Dendritic cell treated with granulocyte-macrophage colony-stimulating factor and Interleukin-4, amounts not matched to agents 40 ng/mL and 50 ng/mL, for 4 days (primary cell): ENCODE data around the gene TOMM34.

Experiments used
- H3K27ac Mint-ChIP-seq: one replicate; pipeline ENCODE4 v1.8.0; 2022; ENCODE audit warnings: mild to moderate bottlenecking, mixed read lengths
- H3K27me3 Mint-ChIP-seq: one replicate; pipeline ENCODE4 v1.8.0; 2022; ENCODE audit warnings: mild to moderate bottlenecking, mixed read lengths
- H3K36me3 Mint-ChIP-seq: one replicate; pipeline ENCODE4 v1.8.0; 2022; ENCODE audit warnings: low read depth, mixed read lengths
- H3K4me1 Mint-ChIP-seq: one replicate; pipeline ENCODE4 v1.8.0; 2022; ENCODE audit warnings: low read depth, mixed read lengths
- H3K4me3 Mint-ChIP-seq: one replicate; pipeline ENCODE4 v1.8.0; 2022; ENCODE audit warnings: mild to moderate bottlenecking, moderate library complexity, mixed read lengths
- H3K9me3 Mint-ChIP-seq: one replicate; pipeline ENCODE4 v1.8.0; 2022; ENCODE audit warnings: mixed read lengths
- intact Hi-C: fragments of 100-400 bp; cut with micrococcal nuclease; formaldehyde crosslinking; loops from one replicate; pipeline ENCODE4 v1.15.0; 2022

TOMM34 gene

DNA sequence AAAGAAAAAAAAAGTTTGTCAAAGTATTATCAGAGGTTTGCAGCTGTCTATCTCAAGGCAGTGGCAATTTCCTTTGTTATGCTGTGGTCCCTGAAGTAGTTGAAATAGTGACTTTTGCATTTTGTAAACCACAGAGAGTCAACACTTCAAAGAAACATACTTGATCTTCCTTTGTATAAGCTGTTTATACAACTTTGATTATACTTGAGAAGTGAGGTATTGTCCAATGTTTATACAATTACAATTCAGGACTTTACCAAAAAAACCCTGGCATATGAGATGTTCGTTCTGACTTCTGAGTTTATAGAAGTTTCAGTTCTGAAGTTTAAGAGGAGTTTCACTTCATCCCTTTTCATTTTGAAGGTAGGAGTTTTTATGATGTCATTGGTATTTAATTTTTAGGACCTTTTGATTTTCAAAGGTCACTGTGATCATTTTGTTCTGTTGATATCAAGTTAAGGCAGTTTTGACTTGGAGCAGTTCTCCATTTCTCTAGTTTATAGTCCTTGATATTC is 10.1 kb upstream of the TOMM34 start:
- H3K36me3 Mint-ChIP-seq: peaks cover 53% of the 10 kb centered on the region
- peak overlapping the region; percentile 71 for H3K4me3 Mint-ChIP-seq
- no peaks in the 10 kb centered on the region for H3K9me3 Mint-ChIP-seq
- intact Hi-C loops: no loop called here
- peak overlapping the region; percentile 97 for H3K27ac Mint-ChIP-seq
- H3K27me3 Mint-ChIP-seq: no peaks in the 10 kb centered on the region
- H3K4me1 Mint-ChIP-seq: peaks cover 55% of the 10 kb centered on the region

DNA sequence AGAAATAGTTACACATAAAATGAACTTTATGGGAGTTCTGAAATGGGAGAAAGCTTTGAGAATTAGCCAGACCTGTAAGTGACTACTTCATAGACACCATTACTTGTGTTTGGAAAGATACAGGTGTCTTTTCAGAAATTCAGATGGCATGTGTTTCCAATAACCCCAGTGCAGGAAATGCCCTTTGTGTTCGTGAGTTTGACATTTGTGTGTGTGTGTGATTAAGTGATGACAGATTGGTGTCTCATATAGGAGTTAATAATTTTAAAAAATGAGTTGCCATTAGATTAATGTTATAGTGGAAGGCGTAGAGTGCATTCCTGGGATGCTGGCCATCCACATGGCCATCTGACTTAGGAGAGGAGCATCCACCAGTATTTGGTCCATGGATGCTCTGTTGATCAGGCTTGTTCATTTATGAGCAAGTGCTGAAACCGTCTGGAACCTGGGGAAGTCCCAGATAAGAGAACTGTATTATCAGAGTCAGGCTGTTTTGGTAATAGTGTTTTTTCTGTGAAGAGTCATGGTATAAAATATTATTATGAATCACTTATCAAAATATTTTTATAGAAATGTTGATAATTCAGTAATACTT is 9.2 kb upstream of the TOMM34 start:
- intact Hi-C loops: loop anchor here (5.0 kb wide), 1 partner anchor 82 kb away; the partner anchor contains the start of gene YWHAB

DNA sequence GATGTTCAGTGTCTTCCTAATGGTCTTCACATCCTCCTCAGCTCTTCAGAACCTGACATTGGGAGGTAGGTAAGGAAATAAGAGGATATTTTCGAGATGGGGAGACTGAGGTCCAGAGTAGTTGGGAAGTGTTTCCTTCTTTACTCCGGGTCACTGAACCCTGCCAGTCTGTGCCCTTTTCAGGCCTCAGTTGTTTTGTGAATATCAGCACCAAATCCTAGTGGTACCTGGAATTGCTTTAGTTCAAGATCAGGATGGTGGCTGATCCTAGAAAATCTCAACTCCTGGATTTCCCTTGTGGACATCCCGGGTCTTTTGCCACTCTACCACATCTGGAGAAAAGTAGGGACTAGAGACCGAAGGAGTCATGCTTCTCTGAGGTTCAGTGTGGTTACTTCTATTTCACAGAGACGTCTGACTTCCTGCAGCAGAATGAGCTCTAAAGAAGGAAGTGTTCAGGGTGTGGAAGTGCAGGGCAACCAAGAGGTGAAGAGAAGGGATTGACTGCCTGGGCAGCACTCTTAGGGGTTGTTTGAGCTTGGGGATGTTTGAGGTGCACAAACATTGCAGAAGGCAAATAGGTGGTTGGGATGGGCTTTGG is 7.1 kb upstream of the TOMM34 start:
- Mint-ChIP-seq H3K9me3 (no peaks in the 10 kb centered on the region), H3K27ac (peak overlapping the region; percentile 91), H3K4me1 (peaks cover 48% of the 10 kb centered on the region), H3K4me3 (peak overlapping the region; percentile 96), H3K27me3 (no peaks in the 10 kb centered on the region), H3K36me3 (peaks cover 25% of the 10 kb centered on the region)
- intact Hi-C loops: loop anchor here (5.0 kb wide), 1 partner anchor 80 kb away; the partner anchor contains the start of gene YWHAB

More for the DNA sequence above, 9.2 kb upstream of the TOMM34 start:
- H3K9me3 Mint-ChIP-seq: no peaks in the 10 kb centered on the region
- H3K4me1 Mint-ChIP-seq: peaks cover 57% of the 10 kb centered on the region
- no peak overlapping the region for H3K4me3 Mint-ChIP-seq
- peaks cover 44% of the 10 kb centered on the region for H3K36me3 Mint-ChIP-seq
- H3K27ac Mint-ChIP-seq: peak overlapping the region; percentile 91
- no peaks in the 10 kb centered on the region for H3K27me3 Mint-ChIP-seq

DNA sequence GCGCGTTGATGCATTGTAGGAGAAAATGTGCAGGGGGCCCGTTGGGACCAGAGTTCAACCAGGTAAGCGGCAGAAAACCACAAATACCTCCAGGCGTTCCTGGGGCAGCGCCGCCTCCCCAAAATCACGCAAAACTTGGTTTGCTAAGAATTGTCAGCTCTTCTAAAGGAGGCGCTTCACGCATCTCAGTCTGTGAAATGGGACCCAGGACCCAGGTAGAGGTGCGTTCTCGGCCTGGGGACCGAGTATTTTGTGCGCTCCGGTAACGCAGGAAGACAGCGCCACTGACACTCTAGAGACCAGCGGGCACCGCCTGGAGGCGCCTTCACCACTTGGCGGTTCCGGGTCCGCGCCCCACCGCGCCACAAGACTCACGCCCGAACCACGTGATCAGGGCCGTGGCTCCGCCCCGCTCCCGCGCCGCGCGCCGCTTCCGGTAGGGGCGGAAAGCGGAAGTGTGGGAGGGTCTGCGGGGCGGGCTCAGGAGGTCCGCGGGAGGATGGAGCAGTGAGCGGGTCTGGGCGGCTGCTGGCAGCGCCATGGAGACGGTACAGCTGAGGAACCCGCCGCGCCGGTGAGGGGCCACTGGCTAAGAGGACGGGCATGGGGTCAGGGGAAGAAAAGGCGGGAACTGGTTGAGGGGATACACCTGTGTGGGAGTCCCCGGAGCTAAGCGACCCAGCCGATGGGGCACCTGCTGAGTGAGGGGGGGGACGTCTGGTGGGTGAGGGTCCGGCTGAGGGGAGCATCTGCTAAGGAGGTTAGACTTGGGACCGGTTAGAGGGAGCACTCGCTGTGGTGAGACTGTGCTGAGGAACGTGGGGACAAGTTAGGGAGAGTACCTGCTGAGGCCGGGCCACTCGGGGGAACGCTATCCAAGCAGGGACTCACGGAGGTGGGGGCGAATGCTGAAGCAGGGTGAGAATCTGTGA is 6.1 kb upstream of the TOMM34 start, which contains the start of gene STK4:
Gene STK4 (plus strand): TSS at position 483 of the 932 bp plus-strand sequence. CDS start 57 bp downstream, at position 540.
- Mint-ChIP-seq H3K27ac (peak within 1 kb of the TSS; percentile 91), H3K4me1 (peaks cover 55% of the 10 kb centered on the region), H3K9me3 (no peaks in the 10 kb centered on the region), H3K27me3 (no peaks in the 10 kb centered on the region), H3K36me3 (peaks cover 25% of the 10 kb centered on the region), H3K4me3 (peak within 1 kb of the TSS; percentile 96)
- intact Hi-C loops: loop anchor here (5.0 kb wide), 1 partner anchor 79 kb away; the partner anchor contains the start of gene YWHAB

DNA sequence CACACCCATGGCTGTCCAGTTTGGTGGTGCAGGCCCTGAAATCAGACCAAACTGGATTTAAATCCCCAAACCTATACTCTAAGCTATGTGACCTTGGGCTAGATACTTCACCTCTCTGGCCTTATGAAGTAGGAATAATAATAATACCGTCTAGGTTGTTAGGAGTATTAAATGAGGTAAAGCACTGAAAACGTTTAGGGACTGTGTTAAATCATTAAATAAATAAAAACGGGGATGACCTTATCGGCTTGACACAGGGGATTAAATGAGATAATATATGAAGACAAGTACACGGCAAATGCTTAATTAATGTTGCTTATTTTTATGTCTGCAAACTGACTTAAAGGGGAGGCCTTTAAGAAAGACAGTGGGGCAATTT is 5.4 kb upstream of the TOMM34 start:
- H3K27ac Mint-ChIP-seq: peak overlapping the region; percentile 91
- peak overlapping the region; percentile 96 for H3K4me3 Mint-ChIP-seq
- no peaks in the 10 kb centered on the region for H3K27me3 Mint-ChIP-seq
- H3K36me3 Mint-ChIP-seq: peaks cover 25% of the 10 kb centered on the region
- peaks cover 49% of the 10 kb centered on the region for H3K4me1 Mint-ChIP-seq
- intact Hi-C loops: loop anchor here (5.0 kb wide), 1 partner anchor 78 kb away; the partner anchor contains the start of gene YWHAB
- no peaks in the 10 kb centered on the region for H3K9me3 Mint-ChIP-seq

DNA sequence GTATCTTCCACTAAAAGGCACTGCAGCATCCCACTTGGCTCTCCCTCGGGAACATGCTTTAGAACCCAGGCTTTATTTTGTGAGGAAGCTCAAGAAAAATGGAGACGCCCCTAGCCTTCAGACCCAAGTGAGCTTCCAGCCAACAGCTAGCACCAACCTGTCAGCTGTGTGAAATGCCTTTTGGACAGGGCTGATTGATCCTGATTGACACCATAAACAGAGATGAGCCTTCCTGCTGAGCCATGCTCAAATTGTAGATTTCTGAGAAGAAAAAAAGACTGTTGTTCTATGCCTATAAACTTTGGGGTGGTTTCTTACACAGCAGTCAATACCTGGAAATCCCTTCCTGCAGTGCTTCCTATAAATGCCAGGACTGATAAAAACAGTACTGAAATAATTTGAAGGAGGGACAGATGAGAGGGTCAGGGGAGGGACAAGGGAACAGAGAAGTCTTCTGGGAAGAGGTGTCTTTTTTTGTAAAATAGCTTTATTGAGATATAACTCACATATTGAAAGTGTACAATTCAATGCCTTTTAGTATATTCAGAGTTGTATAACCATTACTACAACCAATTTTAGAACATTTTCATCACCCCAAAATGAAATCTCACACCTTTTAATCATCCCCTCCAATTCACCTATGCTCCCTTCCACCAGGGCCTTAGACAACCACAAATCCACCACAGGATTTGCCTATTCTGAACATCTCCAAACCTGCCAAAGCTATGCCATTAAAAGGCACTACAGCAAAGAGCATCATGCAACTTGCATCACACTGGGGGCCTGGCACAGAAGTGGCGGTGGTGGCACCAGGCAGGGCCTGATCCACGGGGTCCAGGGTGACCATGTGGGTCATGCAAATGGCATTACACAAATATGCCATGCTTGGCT is 3.4 kb upstream of the TOMM34 start:
- Mint-ChIP-seq H3K4me1 (peaks cover 49% of the 10 kb centered on the region), H3K9me3 (no peaks in the 10 kb centered on the region), H3K27me3 (no peaks in the 10 kb centered on the region), H3K4me3 (no peak overlapping the region), H3K27ac (no peak overlapping the region), H3K36me3 (peaks cover 26% of the 10 kb centered on the region)
- intact Hi-C loops: no loop called here

DNA sequence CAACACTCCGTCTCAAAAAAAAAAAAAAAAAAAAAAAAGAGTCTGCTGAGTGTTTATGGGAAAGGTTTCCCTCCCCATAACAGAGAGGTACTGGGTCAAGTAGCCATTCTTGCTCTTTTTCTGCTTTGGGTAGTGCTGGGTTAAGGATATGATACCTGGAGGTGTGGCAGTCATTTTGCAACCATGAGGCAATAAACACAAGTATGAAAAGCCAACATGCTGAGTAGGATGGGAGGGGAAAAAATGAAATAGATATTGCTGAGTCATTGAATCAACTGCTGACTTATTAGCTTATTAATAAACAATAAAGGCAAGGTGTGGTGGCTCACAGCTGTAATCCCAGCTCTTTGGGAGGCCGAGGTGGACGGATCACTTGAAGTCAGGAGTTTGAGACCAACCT is 2.3 kb upstream of the TOMM34 start:
- peaks cover 22% of the 10 kb centered on the region for H3K36me3 Mint-ChIP-seq
- no peaks in the 10 kb centered on the region for H3K9me3 Mint-ChIP-seq
- no peak overlapping the region for H3K4me3 Mint-ChIP-seq
- no peak overlapping the region for H3K27ac Mint-ChIP-seq
- peaks cover 43% of the 10 kb centered on the region for H3K4me1 Mint-ChIP-seq
- no peaks in the 10 kb centered on the region for H3K27me3 Mint-ChIP-seq
- intact Hi-C loops: no loop called here

DNA sequence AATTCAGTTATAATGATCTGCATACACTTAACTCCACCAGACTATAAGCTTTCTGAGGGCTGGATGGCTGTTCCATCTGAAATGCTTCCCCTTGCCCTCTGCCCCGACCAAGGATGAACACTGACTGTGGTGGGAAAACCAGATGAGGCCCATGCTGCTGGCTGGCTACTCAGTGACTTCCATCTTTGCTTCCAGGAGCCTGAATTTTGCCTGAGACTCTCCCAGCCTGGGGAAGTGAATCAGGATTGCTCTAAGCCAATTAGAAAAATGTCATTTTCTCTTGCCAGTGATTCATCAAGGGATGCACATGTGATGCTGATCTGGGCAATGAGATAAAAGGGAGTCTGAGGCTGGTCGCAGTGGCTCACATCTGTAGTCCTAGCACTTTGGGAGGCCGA is 1.7 kb upstream of the TOMM34 start:
- no peaks in the 10 kb centered on the region for H3K9me3 Mint-ChIP-seq
- peak overlapping the region; percentile 28 for H3K27ac Mint-ChIP-seq
- peaks cover 41% of the 10 kb centered on the region for H3K4me1 Mint-ChIP-seq
- no peaks in the 10 kb centered on the region for H3K27me3 Mint-ChIP-seq
- H3K4me3 Mint-ChIP-seq: no peak overlapping the region
- intact Hi-C loops: no loop called here
- H3K36me3 Mint-ChIP-seq: peaks cover 17% of the 10 kb centered on the region

DNA sequence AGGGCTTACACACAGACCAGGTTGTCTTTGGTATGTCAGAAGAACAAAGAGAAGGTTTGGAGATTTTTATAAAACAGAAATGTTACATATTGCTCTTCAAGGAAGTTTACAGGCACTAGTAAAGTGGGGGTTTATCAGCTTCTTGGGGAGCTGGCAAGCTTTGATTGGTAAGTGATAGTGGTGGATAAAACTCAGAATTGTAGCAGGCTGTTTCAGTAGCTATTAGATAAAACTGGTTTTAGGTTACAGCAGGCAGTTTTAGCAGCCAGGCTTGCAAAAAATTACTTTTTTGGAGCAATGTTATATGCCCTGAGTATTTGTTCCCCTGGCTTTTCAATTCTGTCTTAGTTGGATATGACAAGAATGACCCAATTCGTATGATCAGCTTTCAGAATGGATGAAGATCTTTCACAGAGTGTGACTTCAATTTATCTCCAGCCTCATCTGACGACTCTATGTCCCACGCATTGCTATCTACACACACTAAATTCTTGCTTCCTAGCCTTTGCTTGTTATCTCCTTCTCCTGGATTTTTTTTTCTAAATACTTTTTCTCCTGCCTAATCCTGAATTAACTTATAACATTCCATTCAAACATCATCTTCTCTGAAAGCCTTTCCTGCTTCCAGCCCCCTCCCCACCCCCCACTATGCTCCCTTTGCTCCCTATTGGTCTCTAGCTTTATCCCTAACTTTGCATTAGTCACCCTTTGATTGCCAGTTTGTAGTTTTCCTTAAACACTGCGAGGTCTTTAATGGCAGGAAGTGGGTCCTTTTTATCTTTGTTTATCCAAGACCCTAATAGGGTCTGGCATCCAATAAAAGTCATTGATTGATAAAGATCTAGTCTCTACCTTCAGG is 1.0 kb upstream of the TOMM34 start:
- H3K9me3 Mint-ChIP-seq: no peaks in the 10 kb centered on the region
- intact Hi-C loops: no loop called here
- H3K36me3 Mint-ChIP-seq: peaks cover 14% of the 10 kb centered on the region
- no peaks in the 10 kb centered on the region for H3K27me3 Mint-ChIP-seq
- H3K4me3 Mint-ChIP-seq: no peak overlapping the region
- H3K4me1 Mint-ChIP-seq: peaks cover 46% of the 10 kb centered on the region
- no peak overlapping the region for H3K27ac Mint-ChIP-seq

DNA sequence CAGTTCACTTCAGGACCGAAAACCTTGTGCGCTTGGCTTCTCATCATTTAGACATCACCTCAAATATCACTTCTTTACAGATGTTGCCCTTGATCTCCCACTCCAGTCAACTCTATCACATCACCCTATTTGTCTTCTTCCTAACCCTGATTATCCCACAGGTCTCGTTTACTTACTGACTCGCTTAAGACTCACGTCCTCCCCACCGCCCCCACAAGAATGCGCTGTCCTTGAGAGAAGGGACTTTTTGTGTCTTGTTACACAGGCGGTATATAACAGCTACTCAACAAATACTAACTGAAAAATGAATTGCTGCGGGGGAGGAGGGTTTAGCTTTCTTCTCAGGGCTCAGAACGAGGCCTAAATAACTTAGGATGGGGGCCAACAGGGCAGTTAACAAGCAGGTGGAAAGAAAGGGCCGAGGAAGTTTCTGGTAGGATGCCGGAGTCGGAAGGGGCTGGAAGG is 527 bp downstream of the TOMM34 start:
- Mint-ChIP-seq H3K4me3 (peak overlapping the region; percentile 86), H3K4me1 (peaks cover 52% of the 10 kb centered on the region), H3K36me3 (peaks cover 24% of the 10 kb centered on the region), H3K9me3 (no peaks in the 10 kb centered on the region), H3K27me3 (no peaks in the 10 kb centered on the region), H3K27ac (peak overlapping the region; percentile 76)
- intact Hi-C loops: loop anchor here (5.0 kb wide), 1 partner anchor 33 kb away; no protein-coding TSS in a partner anchor

DNA sequence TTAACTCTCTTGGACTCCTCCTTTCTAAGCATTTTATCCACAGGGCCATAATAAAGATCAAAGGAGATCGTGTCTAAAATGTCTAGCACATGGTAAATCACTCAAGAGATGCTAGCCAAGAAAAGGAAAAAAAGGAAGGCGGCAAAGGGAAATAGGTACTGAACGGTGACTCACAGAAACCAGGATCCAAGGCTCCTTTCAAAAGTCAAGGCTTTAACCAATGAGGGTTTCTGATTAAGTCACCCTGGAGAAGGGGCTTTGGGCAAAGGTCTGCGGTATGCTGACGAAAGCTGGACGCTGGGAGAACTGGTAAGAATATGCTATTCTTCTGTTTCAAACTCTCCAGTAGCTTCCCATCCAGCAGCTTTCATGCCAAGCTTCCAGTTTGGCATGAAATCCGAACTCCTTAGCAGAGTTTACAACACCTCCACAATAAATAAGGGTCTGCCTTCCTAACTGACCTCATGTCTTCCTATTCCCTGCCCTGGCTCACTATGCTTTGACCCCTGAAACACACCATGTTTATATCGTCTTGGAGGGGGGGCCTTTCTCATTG is 1.0 kb downstream of the TOMM34 start:
- intact Hi-C loops: loop anchor here (5.0 kb wide), 1 partner anchor 33 kb away; no protein-coding TSS in a partner anchor
- H3K36me3 Mint-ChIP-seq: peaks cover 30% of the 10 kb centered on the region

DNA sequence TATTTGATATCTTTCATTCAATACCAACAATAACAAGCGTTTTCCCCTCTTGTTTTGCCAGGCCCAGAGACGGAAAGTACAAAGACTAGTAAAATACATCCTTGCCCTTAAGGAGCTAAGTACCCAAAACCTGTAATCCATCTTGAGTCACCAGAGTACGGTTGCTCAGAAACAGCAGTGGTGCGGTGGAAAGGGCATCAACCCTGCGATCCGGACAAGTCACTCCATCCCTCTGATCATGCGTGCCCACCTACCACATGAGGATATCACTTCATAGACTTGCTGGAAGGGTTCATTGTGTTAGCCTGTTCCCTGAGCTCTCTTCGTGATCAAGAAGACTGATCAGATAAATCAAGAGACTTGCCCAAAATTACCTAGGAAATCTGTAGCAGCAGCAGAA is 1.9 kb downstream of the TOMM34 start:
- no peak overlapping the region for H3K27ac Mint-ChIP-seq
- intact Hi-C loops: loop anchor here (5.0 kb wide), 1 partner anchor 34 kb away; no protein-coding TSS in a partner anchor
- peaks cover 38% of the 10 kb centered on the region for H3K36me3 Mint-ChIP-seq
- no peaks in the 10 kb centered on the region for H3K9me3 Mint-ChIP-seq
- H3K27me3 Mint-ChIP-seq: no peaks in the 10 kb centered on the region
- H3K4me3 Mint-ChIP-seq: no peak overlapping the region
- H3K4me1 Mint-ChIP-seq: peaks cover 61% of the 10 kb centered on the region

More for the DNA sequence above, 1.0 kb downstream of the TOMM34 start:
- no peaks in the 10 kb centered on the region for H3K9me3 Mint-ChIP-seq
- H3K4me1 Mint-ChIP-seq: peaks cover 52% of the 10 kb centered on the region
- peak overlapping the region; percentile 86 for H3K4me3 Mint-ChIP-seq
- H3K27me3 Mint-ChIP-seq: no peaks in the 10 kb centered on the region
- peak overlapping the region; percentile 76 for H3K27ac Mint-ChIP-seq
